ENCODE measurements around the gene CNNM4. TPM values are rescaled to one million over a fixed set of nuclear protein-coding genes. Genes with fewer than 3 reads are reported as not detected.

CNNM4 gene
- polyA plus RNA-seq, 6 donors from 2014 or later: 3.3 to 9.4 (median 6.3) TPM; not detected in 1

GRCh38 chr2:96857667-96858372 is 97.1 kb downstream of the CNNM4 start, which contains the start of gene ANKRD39:
TSS of gene ANKRD39 (minus strand) at chr2:96858016. CDS start at chr2:96857987, 29 bp downstream.
- Mint-ChIP-seq H3K36me3 (peaks cover 0 to 6% of the 10 kb centered on the region in 2 donors), H3K27me3 (peaks cover 0 to 4% (median 0%) of the 10 kb centered on the region in 3 donors), H3K9me3 (no peaks in the 10 kb centered on the region), H3K27ac (peak within 1 kb of the TSS; percentile 51 to 90 (median 84)), H3K4me1 (peaks cover 15 to 28% (median 28%) of the 10 kb centered on the region in 3 donors), H3K4me3 (peak within 1 kb of the TSS; percentile 84 to 94 (median 90))
- ATAC-seq (ENCODE audit: low read depth in 2 of 2) (peak; percentile 90), DNase-seq (peak; percentile 99)

- H3K36me3 Mint-ChIP-seq: no peaks in the 10 kb centered on the region
- peak overlapping the region in 3 of 6 donors; percentile 72 to 90 (median 87) for H3K27ac Mint-ChIP-seq
- H3K9me3 Mint-ChIP-seq: no peaks in the 10 kb centered on the region
- H3K4me1 Mint-ChIP-seq: peaks cover 15 to 28% (median 28%) of the 10 kb centered on the region in 3 donors
- H3K27me3 Mint-ChIP-seq: peaks cover 0 to 9% (median 6%) of the 10 kb centered on the region in 3 donors
- no peak for ATAC-seq (ENCODE audit: low read depth in 2 of 2)
- DNase-seq: no peak
- peak overlapping the region; percentile 84 to 94 (median 89) for H3K4me3 Mint-ChIP-seq
Observed at GRCh38 chr2:96859099-96859649, 98.5 kb downstream of the CNNM4 start.

- Mint-ChIP-seq H3K36me3 (no peaks in the 10 kb centered on the region), H3K9me3 (no peaks in the 10 kb centered on the region), H3K4me3 (peak overlapping the region in 6 of 8 donors; percentile 87 to 94 (median 89)), H3K4me1 (peaks cover 15 to 28% (median 25%) of the 10 kb centered on the region in 3 donors), H3K27me3 (peaks cover 0 to 12% (median 6%) of the 10 kb centered on the region in 3 donors), H3K27ac (peak overlapping the region in 2 of 6 donors; percentile 72 to 90)
- no peak for DNase-seq
- ATAC-seq (ENCODE audit: low read depth in 2 of 2): no peak
Observed at GRCh38 chr2:96859681-96860064, 99.0 kb downstream of the CNNM4 start.

- no peaks in the 10 kb centered on the region for H3K9me3 Mint-ChIP-seq
- peaks cover 2 to 19% (median 6%) of the 10 kb centered on the region in 3 donors for H3K27me3 Mint-ChIP-seq
- H3K4me3 Mint-ChIP-seq: peak overlapping the region in 1 of 8 donors; percentile 90
- peaks cover 11 to 28% (median 21%) of the 10 kb centered on the region in 3 donors for H3K4me1 Mint-ChIP-seq
- H3K36me3 Mint-ChIP-seq: no peaks in the 10 kb centered on the region
- DNase-seq (no peak), ATAC-seq (ENCODE audit: low read depth in 2 of 2) (no peak)
- peak overlapping the region in 1 of 6 donors; percentile 39 for H3K27ac Mint-ChIP-seq
Observed at GRCh38 chr2:96860065-96861029, 99.6 kb downstream of the CNNM4 start.

GRCh38 chr2:96861074-96861473 is 100.4 kb downstream of the CNNM4 start:
- H3K4me3 Mint-ChIP-seq: peak overlapping the region in 1 of 8 donors; percentile 24
- peaks cover 6 to 26% (median 9%) of the 10 kb centered on the region in 3 donors for H3K27me3 Mint-ChIP-seq
- peaks cover 11 to 28% (median 16%) of the 10 kb centered on the region in 3 donors for H3K4me1 Mint-ChIP-seq
- no peaks in the 10 kb centered on the region for H3K36me3 Mint-ChIP-seq
- no peaks in the 10 kb centered on the region for H3K9me3 Mint-ChIP-seq
- ATAC-seq (ENCODE audit: low read depth in 2 of 2) (no peak), DNase-seq (no peak)
- no peak overlapping the region for H3K27ac Mint-ChIP-seq

Other genes starting within 250 kb of the CNNM4 start
- 10 to 100 TPM; 20.8 to 45.9 (median 28.5) TPM for gene ARID5A, start 224.2 kb upstream of the CNNM4 start, polyA plus RNA-seq (ENCODE audit: low read depth in 6 of 6)
- 10 to 100 TPM in 1 of 6 donors, 1 to 10 TPM in 5; 1.1 to 15.6 (median 8.0) TPM for gene KANSL3, start 122.6 kb upstream of the CNNM4 start, polyA plus RNA-seq (ENCODE audit: low read depth in 6 of 6)
- gene FER1L5, start 118.1 kb upstream of the CNNM4 start, polyA plus RNA-seq (ENCODE audit: low read depth in 6 of 6): not detected
- gene LMAN2L, start 20.8 kb upstream of the CNNM4 start, polyA plus RNA-seq (ENCODE audit: low read depth in 6 of 6): 10 to 100 TPM in 5 of 6 donors, 1 to 10 TPM in 1; 9.3 to 18.9 (median 16.8) TPM
- 10 to 100 TPM in 1 of 6 donors, 1 to 10 TPM in 5; 4.3 to 16.3 (median 6.1) TPM for gene CNNM3, start 55.4 kb downstream of the CNNM4 start, polyA plus RNA-seq (ENCODE audit: low read depth in 6 of 6)
- gene ANKRD23, start 83.1 kb downstream of the CNNM4 start, polyA plus RNA-seq (ENCODE audit: low read depth in 6 of 6): 1 to 10 TPM in 3 of 6 donors, under 1 TPM in 1, not detected in 2; 0.44 to 1.4 (median 1.1) TPM
- 10 to 100 TPM in 5 of 6 donors, 1 to 10 TPM in 1; 7.3 to 22.8 (median 20.0) TPM for gene ANKRD39, start 97.1 kb downstream of the CNNM4 start, polyA plus RNA-seq (ENCODE audit: low read depth in 6 of 6)
- gene SEMA4C, start 109.2 kb downstream of the CNNM4 start, polyA plus RNA-seq (ENCODE audit: low read depth in 6 of 6): under 1 TPM in 1 of 6 donors, not detected in 5; 0.82 TPM
- gene FAM178B, start 225.7 kb downstream of the CNNM4 start, polyA plus RNA-seq (ENCODE audit: low read depth in 6 of 6): not detected

Data from naive B cell (primary cell).